ENCODE measurements around the gene HNRNPA2B1. TPM values are rescaled to one million over a fixed set of nuclear protein-coding genes. Genes with fewer than 3 reads are reported as not detected.

HNRNPA2B1 gene
- total and polyA plus RNA-seq, 2 of the 4 experiments (the other 2 are of a cell fraction), result 49.3 to 515 TPM

DNA sequence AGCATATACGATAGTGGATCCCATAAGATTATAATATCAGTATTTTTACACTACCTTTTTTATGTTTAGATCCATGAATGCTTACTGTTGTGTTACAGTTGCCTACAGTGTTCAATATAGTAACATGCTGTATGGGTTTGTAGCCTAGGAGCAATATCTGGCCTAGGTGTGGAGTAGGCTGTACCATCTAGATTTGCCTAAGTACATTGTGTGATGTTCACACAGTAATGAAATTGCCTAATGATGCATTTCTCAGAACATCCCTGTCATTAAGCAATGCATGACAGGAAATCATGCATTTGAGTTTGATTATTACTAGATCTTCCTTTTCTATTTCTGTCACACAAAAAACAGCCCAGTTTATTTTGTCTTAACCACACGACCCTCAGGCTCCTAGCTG, 15.5 kb upstream of the HNRNPA2B1 start:
- no peak overlapping the region for H3K14ac ChIP-seq (replicated peaks; ENCODE audit: low read depth, low read length)
- intact Hi-C loops (cut with micrococcal nuclease) (no loop called here), dilution Hi-C loops (cut with HindIII; ENCODE audit: low sequenced_read_pairs, unreplicated experiment) (no loop called here), in situ Hi-C loops (cut with MboI; ENCODE audit: low sequenced_read_pairs) (loop anchor here (25.0 kb wide), 2 partner anchors 446 to 646 kb away; partner anchors contain the start of gene SKAP2)
- BruUV-seq (replicated peaks), result no TSS peak
- no peak overlapping the region for H2AFZ ChIP-seq (replicated peaks; ENCODE audit: low read length, poor library complexity)
- no peak overlapping the region for H2BK120ac ChIP-seq (ENCODE audit: low read depth, low read length)
- WGBS, 2 experiments (ENCODE audit: extremely low coverage in 2 of 2, insufficient read length in 1 of 2), result no CpG with 5 or more reads among the region's 2 CpGs
- no peak overlapping the region for H4K8ac ChIP-seq (ENCODE audit: low read depth in 2 of 2, low read length in 2 of 2)
- ATAC-seq (ENCODE audit: low read depth), result 0 out of 2 replicates have a peak, but pooled peaks have one; percentile 14
- no peaks in the 10 kb centered on the region for H4K20me1 ChIP-seq (ENCODE audit: insufficient read depth, low read length)
- CTCF ChIA-PET, result no interaction called here
- H2BK5ac ChIP-seq (ENCODE audit: low read depth, low read length, poor library complexity, severe bottlenecking), result no peak overlapping the region
- no peak overlapping the region for H4K91ac ChIP-seq (ENCODE audit: insufficient read depth, low read depth, low read length)
- no peak overlapping the region for H4K5ac ChIP-seq (ENCODE audit: low read depth, low read length)
- no peaks in the 10 kb centered on the region for H3K4me1 ChIP-seq (ENCODE audit: control insufficient read depth, insufficient read depth, low read length)
- H3K9me1 ChIP-seq (ENCODE audit: insufficient read depth, low read length), result no peaks in the 10 kb centered on the region
- H3K56ac ChIP-seq (ENCODE audit: extremely low read depth, insufficient read depth, low read length), result no peak overlapping the region
- H3K27me3 ChIP-seq (ENCODE audit: control insufficient read depth, insufficient read depth, low read length), result no peaks in the 10 kb centered on the region
- H3K27ac ChIP-seq (ENCODE audit: insufficient read depth, low read length), result no peak overlapping the region
- H3K79me1 ChIP-seq (ENCODE audit: low read depth in 1 of 2, low read length in 2 of 2), result no peaks in the 10 kb centered on the region; a peak in 1 of 4 replicates
- H3K9me3 ChIP-seq (ENCODE audit: control insufficient read depth, insufficient read depth, low read length), result no peaks in the 10 kb centered on the region
- no peak overlapping the region for H3K18ac ChIP-seq (ENCODE audit: low read depth, low read length)
- H2AK5ac ChIP-seq (ENCODE audit: low read depth, low read length), result no peak overlapping the region
- no peak overlapping the region for H3K4me2 ChIP-seq (ENCODE audit: low read depth, low read length)
- H2BK20ac ChIP-seq (ENCODE audit: low read depth, low read length), result no peak overlapping the region
- H2BK15ac ChIP-seq (ENCODE audit: low read depth, low read length), result no peak overlapping the region
- no peak overlapping the region for H3K4me3 ChIP-seq (ENCODE audit: insufficient read depth, low read depth, low read length)
- no peak for TF ChIP-seq POLR2A (IDR thresholded peaks at IDR 0.05; ENCODE audit: low read depth, low read length)
- no peak for TF ChIP-seq MAZ (IDR thresholded peaks at IDR 0.05; ENCODE audit: borderline replicate concordance, low read depth, low read length)
- TF ChIP-seq CEBPB (IDR thresholded peaks at IDR 0.05; ENCODE audit: low read depth, low read length), result no peak
- no peak for TF ChIP-seq BHLHE40 (IDR thresholded peaks at IDR 0.05; ENCODE audit: low read depth, low read length)
- no peak for TF ChIP-seq NFE2L2 (IDR thresholded peaks at IDR 0.05; ENCODE audit: low read depth, low read length)
- TF ChIP-seq MAFK (IDR thresholded peaks at IDR 0.05; ENCODE audit: low read depth, low read length), result no peak
- TF ChIP-seq SMC3 (IDR thresholded peaks at IDR 0.05; ENCODE audit: low read depth, low read length), result no peak
- H2AK9ac ChIP-seq (replicated peaks; ENCODE audit: low read depth, low read length, poor library complexity), result no peak overlapping the region
- DNase-seq, result no peak
- peaks cover 8% of the 10 kb centered on the region for H3K36me3 ChIP-seq (ENCODE audit: control insufficient read depth, insufficient read depth, low read length)
- POLR2A ChIA-PET (ENCODE audit: unreplicated experiment), result no interaction called here
- H3K4ac ChIP-seq (ENCODE audit: low read depth, low read length), result no peak overlapping the region
- H3K23ac ChIP-seq (ENCODE audit: low read depth, low read length), result no peak overlapping the region
- H3K9ac ChIP-seq (ENCODE audit: low read depth, low read length), result no peak overlapping the region

All from IMR-90 (cell line).